ENCODE measurements around the gene CREB3.

GRCh38 chr9:35698231-35698630 lies 34.2 kb upstream of the CREB3 start:
- TF ChIP-seq CTCF (IDR thresholded peaks at IDR 0.05 in 2 of 3, conservative IDR thresholded peaks at IDR 0.05 in 1 of 3; ENCODE audit: insufficient read depth in 2 of 3, low read depth in 1 of 3, low read length in 3 of 3), result no peak
- no peak for TF ChIP-seq SOX6 (IDR thresholded peaks at IDR 0.05)
- TF ChIP-seq POLR2A (conservative IDR thresholded peaks at IDR 0.05), result no peak
- no peak for TF ChIP-seq FOXP4 (CRISPR knock-in tag; IDR thresholded peaks at IDR 0.05; ENCODE audit: borderline replicate concordance)
- TF ChIP-seq MCM3 (IDR thresholded peaks at IDR 0.05), result no peak
- no peak for TF ChIP-seq ZNF133 (CRISPR knock-in tag; IDR thresholded peaks at IDR 0.05)
- no peak for TF ChIP-seq ELK1 (CRISPR knock-in tag; IDR thresholded peaks at IDR 0.05)
- TF ChIP-seq ZNF79 (CRISPR knock-in tag; IDR thresholded peaks at IDR 0.05; ENCODE audit: low read depth), result no peak
